SK-N-MC (cell line): ENCODE results near the gene RTN4RL1.

ENCODE experiments used
- EZH2 ChIP-seq: fragments of 200-600 bp; sonication (generic); IDR thresholded peaks from one replicate; pipeline ENCODE4 v1.6.1; 2017; ENCODE audit warnings: antibody characterized with exemption
- FOXP2 ChIP-seq: optimal IDR thresholded peaks from 2 replicates; pipeline ENCODE3; 2011; ENCODE audit warnings: mild to moderate bottlenecking, moderate library complexity; ENCODE audit not compliant: insufficient read depth; ENCODE audit errors: extremely low read length, control extremely low read depth
- POLR2AphosphoS5 ChIP-seq: IDR thresholded peaks from 2 replicates; pipeline ENCODE4 v1.6.1; 2012; ENCODE audit warnings: mild to moderate bottlenecking, low read depth, low read length, borderline replicate concordance

GRCh38 chr17:1997289-1997926 lies 27.7 kb downstream of the RTN4RL1 start:
- TF ChIP-seq POLR2AphosphoS5 = no peak
- no peak for TF ChIP-seq EZH2
- no peak for TF ChIP-seq FOXP2
